Duodenal mucosa (tissue), 2 donors: Measurements from ENCODE around the gene RTN4.
A peak's percentile ranks its signal among the peaks of the same experiment; 100 is the strongest.

Experiments
- H3K27ac ChIP-seq: one replicate; pipeline ENCODE4 v1.7.0; 2013; ENCODE audit warnings: low read depth, low read length
- H3K27me3 ChIP-seq, 2 donors: one replicate each; pipeline ENCODE4 v1.7.0; 2013; ENCODE audit warnings: low read length in 2 of 2, control low read depth in 1 of 2; ENCODE audit not compliant: insufficient read depth in 2 of 2, control insufficient read depth in 1 of 2
- H3K36me3 ChIP-seq, 2 donors: one replicate each; pipeline ENCODE4 v1.7.0; 2013; ENCODE audit warnings: low read length in 2 of 2, control low read depth in 1 of 2; ENCODE audit not compliant: insufficient read depth in 2 of 2, control insufficient read depth in 1 of 2
- H3K4me1 ChIP-seq, 2 donors: one replicate each; pipeline ENCODE4 v1.7.0; 2013; ENCODE audit warnings: low read length in 2 of 2, control low read depth in 1 of 2; ENCODE audit not compliant: insufficient read depth in 2 of 2, control insufficient read depth in 1 of 2
- H3K4me3 ChIP-seq, 2 donors: one replicate each; pipeline ENCODE4 v1.7.0; 2013; ENCODE audit warnings: low read length in 2 of 2, low read depth in 1 of 2
- H3K9ac ChIP-seq, 2 donors: one replicate each; pipeline ENCODE4 v1.7.0; 2013; ENCODE audit warnings: low read length in 2 of 2, low read depth in 1 of 2
- H3K9me3 ChIP-seq, 2 donors: one replicate each; pipeline ENCODE4 v1.7.0; 2013; ENCODE audit warnings: low read length in 2 of 2, control low read depth in 1 of 2; ENCODE audit not compliant: control insufficient read depth in 1 of 2

The RTN4 gene

DNA sequence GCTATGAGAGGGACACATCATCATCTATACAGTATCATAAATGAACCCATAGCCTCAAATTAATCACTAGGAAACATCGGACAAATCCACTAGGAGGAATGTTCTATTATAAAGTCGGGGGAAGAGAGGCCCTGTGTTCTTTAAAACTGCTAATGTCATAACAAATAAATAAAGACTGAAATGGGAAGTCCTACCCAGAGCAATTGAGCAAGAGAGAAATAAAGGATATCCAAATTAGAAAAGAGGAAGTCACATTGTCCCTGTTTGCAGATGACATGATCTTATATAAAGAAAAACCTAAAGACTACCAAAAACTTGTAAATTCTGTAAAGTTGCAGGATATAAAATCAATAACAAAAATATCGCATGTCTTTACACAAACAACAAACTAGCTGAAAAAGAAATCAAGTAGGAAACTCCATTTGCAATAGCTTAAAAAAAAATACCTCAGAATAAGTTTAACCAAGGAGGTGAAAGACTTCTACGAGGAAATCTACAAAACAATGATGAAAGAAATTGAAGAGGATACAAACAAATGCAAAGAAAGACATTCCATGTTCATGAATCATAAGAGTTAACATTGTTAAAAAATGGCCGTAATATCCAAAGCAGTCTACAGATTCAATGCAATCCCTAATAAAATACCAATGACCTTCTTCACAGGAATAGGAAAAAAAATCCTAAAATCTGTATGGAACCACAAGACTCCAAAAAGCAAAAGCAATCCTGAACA lies 30.6 kb downstream of the RTN4 start:
- Histone ChIP-seq H3K9me3 (no peaks in the 10 kb centered on the region), H3K27ac (no peak overlapping the region), H3K4me1 (peaks cover 4 to 17% of the 10 kb centered on the region in 2 donors), H3K27me3 (no peaks in the 10 kb centered on the region), H3K9ac (no peak overlapping the region), H3K4me3 (no peak overlapping the region), H3K36me3 (no peaks in the 10 kb centered on the region)

DNA sequence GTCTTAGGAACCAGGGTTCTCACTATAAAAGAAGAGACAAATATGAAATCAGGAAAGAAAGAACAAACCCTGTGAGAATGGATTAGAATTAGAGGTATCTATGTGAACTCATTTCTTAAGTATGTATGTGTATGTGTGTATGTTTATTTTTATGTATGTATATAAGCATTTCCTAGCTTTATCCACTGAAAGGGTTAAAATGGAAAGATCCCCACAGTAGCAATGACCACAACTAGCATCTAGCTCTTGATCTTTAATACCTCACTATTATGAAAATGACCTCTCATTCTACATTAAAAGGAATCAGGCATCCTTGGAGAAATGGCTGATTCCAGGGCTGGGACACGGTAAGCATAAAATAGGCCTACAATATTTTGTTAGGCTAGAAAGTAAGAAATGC lies 31.6 kb downstream of the RTN4 start:
- Histone ChIP-seq H3K36me3 (no peaks in the 10 kb centered on the region), H3K9ac (no peak overlapping the region), H3K4me3 (no peak overlapping the region), H3K9me3 (no peaks in the 10 kb centered on the region), H3K27me3 (no peaks in the 10 kb centered on the region), H3K4me1 (peaks cover 4 to 10% of the 10 kb centered on the region in 2 donors), H3K27ac (no peak overlapping the region)

DNA sequence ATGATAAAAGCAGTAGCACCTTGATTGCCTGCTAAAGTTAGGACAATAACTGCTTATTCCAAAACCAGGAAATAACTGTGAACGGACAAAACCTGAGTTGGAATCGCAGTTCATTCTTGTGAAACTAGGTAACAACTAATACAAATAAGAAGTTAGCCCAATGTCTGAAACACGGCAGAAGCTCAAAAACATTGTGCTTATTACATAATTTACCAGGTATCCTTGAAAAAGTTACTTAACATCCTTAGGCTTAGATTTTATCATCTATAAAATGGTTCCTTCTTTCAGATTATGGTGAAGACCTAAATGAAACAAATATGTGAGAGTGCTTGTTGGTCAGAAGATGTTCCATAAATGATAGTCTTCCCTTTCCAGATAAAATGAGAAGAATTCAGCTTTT lies 32.4 kb downstream of the RTN4 start:
- Histone ChIP-seq H3K9ac (no peak overlapping the region), H3K36me3 (no peaks in the 10 kb centered on the region), H3K4me3 (no peak overlapping the region), H3K4me1 (peaks cover under 1 to 17% of the 10 kb centered on the region in 2 donors), H3K27ac (no peak overlapping the region), H3K9me3 (no peaks in the 10 kb centered on the region), H3K27me3 (no peaks in the 10 kb centered on the region)

DNA sequence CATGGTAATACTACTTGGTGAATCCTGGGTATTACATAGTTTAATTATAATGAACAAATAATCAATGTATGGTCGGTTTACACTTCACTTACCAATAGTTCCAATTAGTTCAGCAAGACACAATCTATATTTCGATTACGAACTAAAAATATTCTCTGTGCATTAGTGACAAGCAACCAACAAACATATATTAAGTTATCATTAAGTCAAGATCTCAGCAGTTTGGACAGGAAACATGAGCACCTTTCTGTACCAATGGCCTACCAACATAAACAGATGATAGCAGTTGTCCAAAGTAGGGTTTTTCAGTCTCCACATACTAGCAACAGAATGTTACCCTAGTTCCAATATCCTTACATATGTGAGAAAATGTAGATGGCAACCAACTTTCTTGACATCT lies 32.8 kb downstream of the RTN4 start:
- Histone ChIP-seq H3K27me3 (no peaks in the 10 kb centered on the region), H3K4me3 (no peak overlapping the region), H3K36me3 (no peaks in the 10 kb centered on the region), H3K9me3 (no peaks in the 10 kb centered on the region), H3K9ac (no peak overlapping the region), H3K4me1 (peaks cover 0 to 18% of the 10 kb centered on the region in 2 donors), H3K27ac (no peak overlapping the region)

DNA sequence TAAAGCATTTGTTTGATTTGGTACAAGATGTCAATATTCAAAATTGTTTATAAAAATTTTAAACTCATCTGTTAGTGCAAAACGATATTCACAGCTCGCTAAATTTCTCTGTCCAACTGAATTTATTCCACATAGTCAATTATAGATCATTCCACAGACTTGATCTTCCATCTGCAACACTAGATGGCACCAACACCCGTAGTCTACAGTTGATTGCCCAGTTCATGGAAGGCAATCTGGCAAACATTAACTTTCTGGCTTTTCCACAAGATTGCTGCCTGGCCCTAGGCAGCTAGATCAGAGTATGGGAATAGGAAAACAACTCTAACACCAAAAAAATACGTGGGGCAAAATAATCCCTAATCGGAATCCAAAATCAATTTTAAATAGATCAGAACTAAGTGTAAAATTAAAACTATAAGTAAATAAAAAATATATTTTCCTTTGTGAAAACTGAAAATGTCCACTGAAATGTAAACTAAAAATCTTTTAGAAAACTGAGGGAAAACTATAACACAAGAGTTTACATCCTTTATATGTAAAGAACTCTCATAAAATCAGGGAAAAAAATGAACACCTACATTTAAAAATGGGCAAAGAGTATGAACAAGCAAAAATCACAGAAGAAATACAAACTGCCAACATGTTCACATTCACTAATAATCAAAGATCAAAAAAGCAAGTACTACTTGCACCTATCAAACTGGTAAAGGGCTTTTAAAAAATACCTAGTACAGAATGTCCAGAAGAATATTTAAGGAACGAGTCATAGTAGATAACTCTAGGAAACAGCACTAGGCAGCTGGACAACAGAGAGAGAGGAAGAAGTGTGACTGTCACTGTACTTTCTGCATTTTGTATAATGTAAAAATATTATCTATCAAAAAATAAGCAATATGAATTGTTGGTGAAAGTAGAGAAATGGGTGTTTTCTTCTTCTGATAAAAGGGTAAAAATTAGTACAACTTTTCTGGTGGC lies 35.0 kb downstream of the RTN4 start:
- Histone ChIP-seq H3K36me3 (no peaks in the 10 kb centered on the region), H3K27ac (no peak overlapping the region), H3K27me3 (no peaks in the 10 kb centered on the region), H3K4me1 (peaks cover 0 to 36% of the 10 kb centered on the region in 2 donors), H3K4me3 (no peak overlapping the region), H3K9ac (peak overlapping the region in 1 of 2 donors; percentile 6), H3K9me3 (no peaks in the 10 kb centered on the region)

DNA sequence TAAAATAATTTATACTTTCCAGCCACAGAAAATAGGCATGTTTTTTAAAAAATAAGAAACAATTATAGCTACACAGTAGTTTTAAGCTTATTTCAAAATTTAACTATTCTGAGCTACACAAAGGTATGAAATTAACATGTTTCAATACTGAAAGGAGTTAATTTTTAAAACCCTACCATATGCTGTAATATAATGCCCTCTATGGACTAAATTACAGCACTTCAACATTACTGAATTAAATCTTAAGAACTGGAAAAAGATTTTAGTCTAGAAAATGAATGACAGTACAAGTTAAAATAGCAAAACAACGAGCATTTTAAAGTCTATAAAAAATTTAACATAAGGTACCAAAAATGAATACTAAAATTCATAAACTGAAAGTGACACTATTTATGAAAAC lies 36.3 kb downstream of the RTN4 start:
- no peaks in the 10 kb centered on the region for H3K27me3 ChIP-seq
- no peaks in the 10 kb centered on the region for H3K9me3 ChIP-seq
- H3K9ac ChIP-seq = no peak overlapping the region
- no peak overlapping the region for H3K27ac ChIP-seq
- peaks cover 0 to 36% of the 10 kb centered on the region in 2 donors for H3K4me1 ChIP-seq
- no peaks in the 10 kb centered on the region for H3K36me3 ChIP-seq
- no peak overlapping the region for H3K4me3 ChIP-seq

DNA sequence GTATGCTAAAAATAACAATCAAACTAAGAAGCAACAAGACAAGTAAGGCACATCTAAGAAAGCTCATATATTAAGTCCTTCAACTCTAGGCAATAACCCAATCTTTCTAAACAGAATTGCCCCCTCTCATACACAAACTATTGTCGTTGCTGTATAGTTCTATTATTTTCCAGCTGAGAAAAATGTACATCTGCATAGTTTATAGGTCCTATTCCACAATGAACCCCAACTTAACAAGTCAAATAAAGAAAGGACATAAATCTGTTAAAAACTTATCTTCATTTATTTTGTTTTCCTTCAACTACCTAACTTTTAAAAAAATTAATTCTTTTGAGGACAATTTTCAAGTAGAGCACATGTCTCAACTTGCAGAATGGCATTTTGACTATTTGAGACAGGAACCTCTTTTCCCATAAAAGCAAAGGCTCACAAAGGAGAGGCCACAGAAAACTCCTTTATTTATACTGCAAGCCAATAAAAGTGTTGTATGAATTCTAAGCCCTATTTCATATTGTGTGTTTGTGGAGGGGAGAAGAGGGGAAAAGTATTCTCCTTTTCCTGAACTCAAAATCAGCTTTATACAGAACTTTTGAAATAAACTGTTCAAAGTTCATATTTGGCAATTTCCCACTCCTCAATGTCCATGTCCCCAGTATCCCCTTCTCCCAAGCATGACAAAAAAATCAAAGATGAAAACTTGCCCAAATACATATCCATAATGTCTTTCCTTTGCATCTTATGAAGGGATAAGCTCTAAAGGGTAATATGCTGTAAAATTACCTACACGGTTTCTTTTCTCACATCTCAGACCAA lies 37.4 kb downstream of the RTN4 start:
- Histone ChIP-seq H3K4me3 (no peak overlapping the region), H3K4me1 (peaks cover 0 to 40% of the 10 kb centered on the region in 2 donors), H3K9ac (peak overlapping the region; percentile 4 to 28), H3K9me3 (no peaks in the 10 kb centered on the region), H3K27ac (no peak overlapping the region), H3K27me3 (no peaks in the 10 kb centered on the region), H3K36me3 (no peaks in the 10 kb centered on the region)

DNA sequence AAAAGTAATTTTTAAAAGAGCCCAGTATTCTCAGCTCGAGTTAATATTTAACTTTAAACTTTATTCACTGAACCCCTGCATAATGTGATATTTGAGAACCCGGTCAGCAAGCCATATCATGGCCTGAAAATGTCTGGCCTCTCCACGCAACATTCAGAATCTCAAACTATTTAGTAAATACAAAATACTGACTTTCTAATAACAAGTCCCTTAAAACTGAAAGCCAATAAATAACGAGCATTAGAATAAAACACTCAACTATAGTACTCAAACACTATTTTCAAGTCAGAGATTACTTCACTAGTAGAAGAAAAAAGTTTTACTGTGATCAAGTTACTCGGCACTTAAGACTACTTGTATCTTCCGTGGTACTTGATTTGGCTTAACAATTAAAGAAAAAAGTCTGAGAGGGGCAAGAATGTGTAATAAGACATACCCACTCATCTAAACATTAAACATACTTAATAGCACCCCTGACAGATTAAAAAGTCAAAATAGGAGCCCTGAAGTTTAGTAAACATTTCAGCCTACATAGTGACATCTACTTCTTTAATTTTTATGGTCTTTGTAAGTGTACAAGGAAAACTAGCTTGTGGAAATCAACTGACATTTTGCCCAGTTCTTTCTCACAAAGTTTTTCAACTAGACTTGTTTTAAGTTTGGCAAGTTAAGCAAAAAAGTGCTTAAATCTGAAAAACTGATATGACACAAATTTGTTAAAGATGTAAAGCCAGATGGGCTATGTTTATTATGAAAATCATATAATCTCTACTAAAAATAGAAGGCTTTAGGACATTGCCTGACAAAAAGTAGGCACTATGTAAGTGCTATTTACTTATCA lies 38.2 kb downstream of the RTN4 start:
- Histone ChIP-seq H3K9ac (peak overlapping the region; percentile 4 to 28), H3K27me3 (no peaks in the 10 kb centered on the region), H3K9me3 (no peaks in the 10 kb centered on the region), H3K27ac (no peak overlapping the region), H3K36me3 (no peaks in the 10 kb centered on the region), H3K4me3 (peak overlapping the region in 1 of 2 donors; percentile 21), H3K4me1 (peaks cover 1 to 45% of the 10 kb centered on the region in 2 donors)

DNA sequence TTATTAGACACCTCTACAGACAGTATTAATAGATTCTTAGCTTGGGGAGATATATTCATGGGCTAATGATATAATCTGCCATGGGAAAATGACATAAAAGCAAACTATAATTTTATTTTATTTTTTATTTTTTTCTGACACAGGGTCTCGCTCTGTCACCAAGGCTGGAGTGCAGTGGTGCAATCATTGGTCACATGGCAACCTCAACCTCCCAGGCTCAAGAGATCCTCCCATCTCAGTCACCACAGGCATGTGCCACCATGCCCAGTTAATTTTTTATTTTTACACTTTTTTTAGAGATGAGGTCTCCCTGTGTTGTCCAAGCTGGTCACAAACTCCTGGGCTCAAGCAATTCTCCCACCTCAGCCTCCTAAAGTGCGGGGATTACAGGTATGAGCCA lies 39.3 kb downstream of the RTN4 start:
- no peaks in the 10 kb centered on the region for H3K27me3 ChIP-seq
- H3K4me3 ChIP-seq = peak overlapping the region in 1 of 2 donors; percentile 78
- H3K27ac ChIP-seq = peak overlapping the region; percentile 22
- H3K36me3 ChIP-seq = no peaks in the 10 kb centered on the region
- H3K9ac ChIP-seq = no peak overlapping the region
- no peaks in the 10 kb centered on the region for H3K9me3 ChIP-seq
- peaks cover 7 to 55% of the 10 kb centered on the region in 2 donors for H3K4me1 ChIP-seq
